Middle frontal gyrus (tissue), 1 donor: ENCODE results near the gene RAD51B.

Experiments
- DNase-seq: peaks from one replicate; pipeline ENCODE4 v3.0.0-alpha.2; 2015; ENCODE audit warnings: low spot score; ENCODE audit errors: extremely low spot score

Gene RAD51B

DNA sequence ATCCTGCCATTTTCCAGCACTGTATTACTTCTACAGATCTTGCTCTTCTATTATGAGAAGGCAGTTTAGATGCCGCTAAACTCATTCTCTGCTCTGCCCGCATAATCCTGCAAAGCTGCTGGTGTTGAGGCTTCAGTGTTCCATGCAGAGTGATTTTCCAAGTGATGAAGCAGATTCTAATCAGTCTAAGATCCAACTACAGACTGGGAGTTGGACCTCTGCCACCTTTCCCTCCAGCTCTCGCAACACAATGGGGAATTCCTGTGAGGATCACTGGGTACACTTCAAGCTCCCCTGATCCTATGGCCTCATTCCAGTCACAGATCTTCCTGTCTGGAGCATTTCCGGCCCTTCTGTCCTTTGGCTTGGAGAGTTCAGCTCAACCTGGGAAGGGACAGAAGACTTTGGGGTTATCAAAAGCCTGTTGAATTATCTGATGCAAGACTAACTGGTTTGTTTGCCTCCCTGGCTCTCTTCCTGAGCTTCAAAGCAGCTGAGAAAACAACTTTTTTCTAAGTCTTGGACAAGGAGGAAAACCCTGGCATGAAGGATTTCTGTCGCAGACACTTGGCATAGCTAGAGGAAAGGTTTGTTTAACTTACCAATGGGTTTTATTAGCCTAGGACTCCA is 639.4 kb downstream of the RAD51B start:
- DNase-seq, result no peak

DNA sequence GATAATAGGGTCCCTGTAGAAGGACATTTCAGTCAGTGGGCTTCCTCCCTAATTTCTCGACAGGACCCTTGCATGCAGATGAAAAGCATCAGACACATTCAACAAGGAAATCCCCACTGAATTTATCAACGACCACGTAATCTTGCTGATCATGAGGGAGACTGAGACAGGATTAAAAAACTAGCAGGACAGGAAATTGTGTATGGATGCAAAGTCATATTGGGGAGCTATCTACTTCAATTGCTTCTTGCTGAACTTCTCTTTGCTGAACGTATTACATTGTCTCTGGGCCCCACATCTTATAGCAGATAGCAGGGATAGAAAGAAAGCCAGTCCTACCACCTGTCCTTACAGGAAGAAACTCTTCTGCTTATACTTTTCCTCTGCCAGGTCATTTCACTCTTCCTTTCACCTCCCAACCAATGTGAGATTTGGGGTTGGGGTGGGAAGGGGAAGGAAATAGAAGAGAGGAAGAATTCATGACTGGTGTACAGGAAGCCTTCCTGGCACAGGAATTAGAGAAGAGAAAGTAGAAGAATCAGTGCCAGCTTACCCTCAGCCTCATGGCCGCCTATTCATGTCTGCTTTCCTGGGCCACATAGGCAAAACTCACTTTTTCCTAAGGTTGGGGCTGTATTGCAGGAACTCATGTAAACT is 640.0 kb downstream of the RAD51B start:
- no peak for DNase-seq

DNA sequence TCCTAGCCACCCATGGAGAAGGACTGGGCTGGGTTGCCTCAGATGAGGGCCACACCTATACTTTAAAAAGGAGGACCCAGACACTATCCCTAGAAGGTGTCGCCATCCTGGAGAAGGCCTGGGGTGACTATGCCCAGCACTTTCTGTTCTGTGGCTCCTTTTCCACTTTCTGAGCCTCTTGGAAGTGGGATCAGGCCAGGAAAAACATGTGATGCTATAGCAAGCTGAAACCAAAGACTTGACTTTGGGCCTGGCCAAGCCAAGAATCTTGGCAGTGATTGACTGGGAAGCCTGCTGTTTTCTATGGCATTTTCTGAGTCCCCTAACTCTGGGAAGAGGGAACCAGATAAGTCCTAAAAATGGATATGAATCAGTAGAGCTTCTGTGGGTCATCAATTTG is 641.0 kb downstream of the RAD51B start:
- DNase-seq, result no peak

- DNase-seq, result no peak
Measured at GRCh38 chr14:68461086-68461485, 641.5 kb downstream of the RAD51B start.

DNA sequence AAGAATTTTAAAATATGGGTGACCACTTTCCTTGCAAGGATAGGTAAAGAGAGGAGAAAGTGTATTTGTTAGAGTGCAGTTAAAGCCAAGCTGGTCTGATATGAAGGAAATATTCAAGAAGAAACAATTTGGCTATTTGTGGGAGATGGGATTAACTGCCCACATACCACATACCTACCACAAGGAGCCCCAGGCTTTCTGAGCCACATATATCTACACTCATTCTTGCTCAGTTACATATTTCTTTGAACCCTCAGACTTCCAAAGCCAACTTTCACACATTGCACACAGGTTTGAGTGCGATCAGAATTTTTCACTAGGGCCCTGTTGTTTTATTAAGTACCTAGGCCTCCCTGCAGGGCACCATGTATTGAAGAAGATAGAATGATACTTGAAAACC is 643.1 kb downstream of the RAD51B start:
- no peak for DNase-seq

GRCh38 chr14:68463299-68463698 is 643.7 kb downstream of the RAD51B start:
- DNase-seq, result no peak

GRCh38 chr14:68463705-68464374 is 644.3 kb downstream of the RAD51B start:
- no peak for DNase-seq

DNA sequence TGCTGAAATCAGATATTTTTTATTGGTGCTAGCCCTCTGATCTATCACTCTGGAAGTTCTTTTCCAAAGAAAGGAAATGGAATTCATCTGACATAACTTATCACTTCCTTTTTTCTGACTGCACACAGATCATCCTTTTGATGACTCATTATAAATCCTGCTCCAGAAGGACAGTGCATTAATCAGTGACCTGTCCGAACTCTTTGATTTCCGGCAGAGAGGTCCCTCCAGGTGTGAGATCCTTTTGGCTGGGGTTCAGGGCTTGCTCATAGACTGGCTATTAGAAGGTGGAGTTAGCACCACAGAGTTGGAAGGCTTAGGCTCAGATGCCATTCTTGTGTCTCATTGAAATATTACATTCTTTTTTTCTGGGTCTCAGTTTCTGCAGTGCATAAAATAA is 645.1 kb downstream of the RAD51B start:
- DNase-seq, result no peak

DNA sequence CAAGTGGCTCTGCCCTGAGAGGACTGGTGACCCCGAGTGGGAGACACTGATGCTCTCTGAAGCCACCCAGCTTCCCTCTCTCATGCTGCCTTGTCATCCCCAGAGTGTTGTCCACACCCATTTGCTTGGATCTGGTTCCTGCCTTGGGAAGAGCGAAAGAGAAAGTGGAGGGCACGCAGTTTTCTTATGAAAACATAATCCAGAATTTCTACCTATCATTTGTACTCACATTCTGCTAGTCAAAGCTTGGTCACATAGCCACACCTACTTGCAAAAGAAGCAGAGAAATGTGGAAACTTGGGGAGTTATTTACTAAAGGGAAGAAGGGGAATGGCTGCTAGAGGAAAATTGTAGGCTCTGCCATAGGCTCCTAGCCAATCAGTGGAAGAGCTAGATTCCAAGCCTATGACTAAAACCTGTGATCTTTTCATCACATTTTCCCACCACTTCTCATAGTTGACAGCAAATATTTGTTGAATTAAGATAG is 647.0 kb downstream of the RAD51B start:
- DNase-seq, result no peak

- DNase-seq, result no peak
Measured at GRCh38 chr14:68467425-68467824, 647.8 kb downstream of the RAD51B start.

- DNase-seq, result no peak
Measured at GRCh38 chr14:68468437-68469207, 649.0 kb downstream of the RAD51B start.

- DNase-seq, result no peak
Measured at GRCh38 chr14:68469208-68469713, 649.7 kb downstream of the RAD51B start.

- no peak for DNase-seq
Measured at GRCh38 chr14:68470361-68470760, 650.8 kb downstream of the RAD51B start.

DNA sequence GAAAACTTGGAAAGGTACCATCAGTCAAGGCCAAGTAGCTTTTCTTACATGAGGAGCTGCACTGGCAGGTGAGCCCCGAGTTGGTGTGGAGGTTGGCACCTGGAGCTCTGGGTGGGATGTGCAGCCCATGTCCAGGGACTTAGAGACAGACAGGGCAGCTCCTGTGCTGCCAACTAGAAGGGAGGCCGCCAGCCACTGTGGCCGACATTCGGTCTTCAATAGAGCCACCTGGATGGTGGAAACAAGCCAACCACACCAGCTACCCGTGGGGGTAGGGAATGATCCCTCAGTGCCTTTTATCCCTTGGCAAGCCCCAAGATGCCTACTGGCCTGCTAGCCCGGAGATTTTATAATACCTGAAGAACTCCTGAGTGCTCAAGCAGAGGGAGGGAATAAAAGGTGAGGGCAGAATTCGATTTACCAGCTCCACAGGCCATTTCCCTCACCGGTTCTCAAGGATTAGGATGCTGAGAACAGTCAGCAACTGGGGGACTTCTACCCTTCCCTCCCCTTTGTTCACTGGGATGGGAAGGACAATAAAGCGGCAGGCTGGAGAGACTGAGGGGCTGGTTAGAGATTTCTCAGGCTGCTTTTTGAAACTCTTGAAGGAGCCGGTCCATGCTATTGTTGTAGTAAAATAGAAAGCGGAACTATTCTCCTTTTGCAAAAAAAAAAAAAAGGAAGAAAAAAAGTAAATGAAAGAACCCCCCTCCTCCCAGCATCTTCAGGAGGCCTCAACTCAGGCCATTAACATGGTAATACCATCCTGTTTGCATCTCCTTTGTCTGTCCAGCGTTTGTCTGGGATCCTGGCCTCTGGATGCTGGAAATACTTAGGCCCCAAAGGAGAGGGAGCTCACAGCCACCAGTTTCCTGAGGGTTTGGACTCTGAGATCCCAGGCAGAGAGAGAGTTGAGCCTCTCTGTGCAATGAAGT is 651.7 kb downstream of the RAD51B start:
- no peak for DNase-seq

- DNase-seq, result no peak
Measured at GRCh38 chr14:68471964-68472508, 652.5 kb downstream of the RAD51B start.

GRCh38 chr14:68473069-68473468 is 653.5 kb downstream of the RAD51B start:
- no peak for DNase-seq

- DNase-seq, result no peak
Measured at GRCh38 chr14:68473794-68474193, 654.2 kb downstream of the RAD51B start.

- DNase-seq, result no peak
Measured at GRCh38 chr14:68474741-68475140, 655.2 kb downstream of the RAD51B start.

DNA sequence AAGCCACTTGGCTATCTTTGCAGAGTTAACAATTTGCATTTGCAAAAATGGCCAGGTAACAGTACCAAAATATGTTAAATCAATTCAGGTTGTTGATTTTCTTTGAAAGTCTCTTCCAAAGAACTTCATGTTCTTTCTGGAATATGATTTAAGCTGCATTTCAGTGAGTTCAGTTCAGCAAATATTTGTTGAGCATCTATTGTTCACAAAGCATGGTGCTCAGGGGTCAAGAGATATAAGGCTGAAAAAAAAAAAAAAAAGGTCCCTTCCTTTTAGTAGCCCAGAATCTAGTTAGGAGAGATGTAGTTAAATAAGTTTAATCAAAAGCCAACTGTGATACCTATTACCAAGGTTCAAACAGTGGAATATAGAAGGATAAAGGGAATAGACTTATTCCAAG is 656.2 kb downstream of the RAD51B start:
- no peak for DNase-seq
